Ascending aorta (tissue), 2 donors: ENCODE measurements around the gene ETV7. TPM values are rescaled to one million over a fixed set of nuclear protein-coding genes. Genes with fewer than 3 reads are reported as not detected.

Experiments used
- DNase-seq, 2 donors: peaks; one replicate each; pipeline ENCODE4 v3.0.0-alpha.2; 2019; ENCODE audit warnings: low spot score in 2 of 2
- H3K27ac ChIP-seq, 2 donors: fragments of 200-600 bp; sonication (generic); one replicate each; pipeline ENCODE4 v1.5.1; 2016 to 2017; ENCODE audit warnings: mild to moderate bottlenecking in 1 of 2
- H3K27me3 ChIP-seq: fragments of 200-600 bp; sonication (generic); one replicate; pipeline ENCODE4 v1.5.1; 2017
- H3K36me3 ChIP-seq, 2 donors: fragments of 200-600 bp; sonication (generic); one replicate each; pipeline ENCODE4 v1.5.1; 2016
- H3K4me1 ChIP-seq, 2 donors: fragments of 200-600 bp; sonication (generic); one replicate each; pipeline ENCODE4 v1.5.1; 2016 to 2017; ENCODE audit warnings: mild to moderate bottlenecking in 1 of 2
- H3K4me3 ChIP-seq, 2 donors: fragments of 200-600 bp; sonication (generic); one replicate each; pipeline ENCODE4 v1.5.1; 2016 to 2017; ENCODE audit warnings: mild to moderate bottlenecking in 1 of 2
- H3K9me3 ChIP-seq, 2 donors: fragments of 200-600 bp; sonication (generic); one replicate each; pipeline ENCODE4 v1.5.1; 2016
- CTCF ChIP-seq, 3 experiments: fragments of 200-600 bp in 2 of 3; fragments of 450-650 bp in 1 of 3; sonication (generic) in 2 of 3; IDR thresholded peaks; one replicate each; pipeline ENCODE4 v1.5.1; 2016 to 2019; ENCODE audit warnings: antibody characterized with exemption in 3 of 3, mild to moderate bottlenecking in 1 of 3, moderate library complexity in 1 of 3
- intact Hi-C: fragments of 100-400 bp; cut with DNase I; formaldehyde crosslinking; loops from one replicate; pipeline ENCODE4 v1.15.1; 2023
- total RNA-seq: library from RNA; depleted of rRNA; stranded (reverse); fragments of >200 nt; gene quantifications from one replicate; pipeline ENCODE4 v1.1.0, GENCODE V29; 2016

Gene ETV7
- total RNA-seq, 1 donor from 2014 or later, result not detected

GRCh38 chr6:36362551-36363370 is 24.7 kb downstream of the ETV7 start:
- H3K36me3 ChIP-seq, result no peaks in the 10 kb centered on the region
- no peak overlapping the region for H3K27ac ChIP-seq
- no peaks in the 10 kb centered on the region for H3K9me3 ChIP-seq
- H3K4me1 ChIP-seq, result peaks cover 0 to 27% of the 10 kb centered on the region in 2 donors
- H3K4me3 ChIP-seq, result no peak overlapping the region
- DNase-seq, result no peak
- no peak for TF ChIP-seq CTCF (IDR thresholded peaks at IDR 0.05)
- intact Hi-C loops, result loop anchor here (5.0 kb wide), 3 partner anchors 165 to 335 kb away; partner anchors contain the start of genes BRPF3 and MAPK14
- H3K27me3 ChIP-seq, result no peaks in the 10 kb centered on the region

DNA sequence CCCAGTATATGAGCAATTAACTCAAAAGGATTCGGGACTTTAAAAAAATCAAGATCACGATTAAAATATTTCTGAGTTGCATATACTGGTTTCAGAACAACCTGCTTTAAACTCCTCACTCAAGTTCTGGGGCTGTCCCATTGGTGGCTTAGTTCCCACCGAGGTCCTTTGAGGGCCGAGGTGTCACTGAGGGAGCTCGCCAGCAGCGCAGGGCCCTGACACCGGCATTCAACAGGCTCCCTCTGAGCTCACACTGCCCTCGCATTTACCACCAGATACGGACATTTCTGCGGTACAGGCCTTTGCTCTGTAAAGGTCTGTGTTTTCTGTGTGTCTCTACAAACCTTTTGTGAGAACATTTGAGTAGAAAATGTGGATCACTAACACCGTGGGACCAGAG is 26.4 kb downstream of the ETV7 start:
- no peak for DNase-seq
- Histone ChIP-seq H3K36me3 (no peaks in the 10 kb centered on the region), H3K9me3 (no peaks in the 10 kb centered on the region), H3K4me3 (no peak overlapping the region), H3K27me3 (no peaks in the 10 kb centered on the region), H3K27ac (no peak overlapping the region), H3K4me1 (peaks cover 0 to 27% of the 10 kb centered on the region in 2 donors)
- no peak for TF ChIP-seq CTCF (IDR thresholded peaks at IDR 0.05)
- intact Hi-C loops, result loop anchor here (5.0 kb wide), 3 partner anchors 164 to 334 kb away; partner anchors contain the start of genes BRPF3 and MAPK14

DNA sequence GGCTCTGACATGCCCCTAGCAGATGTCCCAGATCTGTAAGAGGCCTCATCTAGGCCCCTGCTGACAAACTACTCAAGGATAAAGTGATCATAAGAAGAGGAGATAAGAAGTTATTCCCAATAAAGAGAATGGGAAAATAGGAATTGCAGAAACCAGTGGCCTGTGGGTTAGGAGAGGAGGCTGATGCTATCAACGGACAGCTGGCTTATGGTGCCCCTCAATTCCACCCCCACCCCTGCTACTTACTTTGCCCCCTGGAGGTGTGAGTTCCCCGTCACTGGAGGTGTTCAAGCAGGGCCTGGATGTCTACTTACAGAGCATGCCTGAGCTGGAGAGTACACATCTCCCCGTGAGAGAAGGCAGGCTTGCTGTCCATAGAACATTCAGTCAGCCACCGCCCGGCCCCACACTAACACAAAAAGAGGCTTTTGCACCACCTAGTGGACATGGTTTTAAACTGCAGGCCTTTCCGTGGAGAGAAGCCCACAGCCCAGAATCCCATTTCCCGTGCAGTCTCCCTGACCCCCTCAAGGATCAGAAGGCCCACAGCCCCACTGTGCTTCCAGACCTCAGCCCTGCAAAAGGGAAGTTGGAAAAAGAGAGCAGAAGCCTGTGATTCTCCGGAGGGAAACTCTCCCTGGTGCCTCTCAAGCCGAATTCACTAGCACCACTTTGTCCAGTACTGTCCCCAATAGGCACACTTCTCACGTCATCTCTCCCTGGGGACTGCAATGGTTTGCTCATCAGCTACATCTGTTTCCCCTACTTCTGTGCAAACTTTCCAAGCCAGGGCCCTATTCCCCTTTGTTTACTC is 27.0 kb downstream of the ETV7 start:
- peak in 1 of 2 donors; percentile 88 for DNase-seq
- Histone ChIP-seq H3K4me1 (peaks cover 0 to 27% of the 10 kb centered on the region in 2 donors), H3K36me3 (no peaks in the 10 kb centered on the region), H3K4me3 (no peak overlapping the region), H3K27me3 (no peaks in the 10 kb centered on the region), H3K9me3 (no peaks in the 10 kb centered on the region), H3K27ac (peak overlapping the region; percentile 49 to 59)
- intact Hi-C loops, result loop anchor here (1.0 to 5.0 kb wide), 5 partner anchors 19 to 333 kb away; partner anchors contain the start of genes BRPF3 and MAPK14
- peak; percentile 83 to 93 (median 91) for TF ChIP-seq CTCF (IDR thresholded peaks at IDR 0.05)

DNA sequence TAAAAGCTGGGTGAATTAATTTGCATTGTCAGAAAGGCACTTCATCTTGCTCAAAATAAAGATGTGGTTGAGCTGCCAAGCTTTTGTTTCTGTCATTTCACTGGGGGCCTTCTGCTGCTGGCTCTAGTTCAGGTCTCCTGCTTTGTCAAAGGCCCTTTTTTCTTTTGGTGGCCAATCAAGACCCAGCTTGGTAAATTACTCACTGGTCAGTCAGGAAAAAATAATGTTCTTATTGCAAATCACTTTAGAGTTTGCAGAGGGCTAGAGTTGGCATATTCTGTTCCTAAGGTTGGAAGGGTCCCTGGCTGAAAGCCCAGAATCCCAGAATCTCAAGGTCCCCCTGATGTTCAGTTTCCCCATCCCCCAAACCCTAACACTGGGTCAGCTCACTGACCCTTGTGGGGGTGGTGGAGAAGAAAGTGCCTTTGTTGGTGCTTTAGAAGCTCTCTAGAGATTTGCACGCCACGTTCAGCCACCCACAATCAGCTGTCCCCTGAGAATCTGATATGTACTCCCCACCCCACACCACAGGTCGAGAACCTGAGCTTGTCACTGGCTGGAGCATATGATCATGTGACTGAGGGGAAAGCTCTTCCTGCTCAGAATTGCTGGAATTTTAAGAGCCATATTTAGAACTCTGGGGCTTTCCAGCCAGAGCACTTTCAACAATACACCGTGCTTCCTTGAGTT is 29.1 kb downstream of the ETV7 start:
- Histone ChIP-seq H3K4me3 (no peak overlapping the region), H3K36me3 (no peaks in the 10 kb centered on the region), H3K4me1 (peaks cover 0 to 27% of the 10 kb centered on the region in 2 donors), H3K27me3 (no peaks in the 10 kb centered on the region), H3K27ac (peak overlapping the region; percentile 59 to 81), H3K9me3 (no peaks in the 10 kb centered on the region)
- intact Hi-C loops, result no loop called here
- DNase-seq, result peak in 1 of 2 donors; percentile 79
- TF ChIP-seq CTCF (IDR thresholded peaks at IDR 0.05), result no peak

DNA sequence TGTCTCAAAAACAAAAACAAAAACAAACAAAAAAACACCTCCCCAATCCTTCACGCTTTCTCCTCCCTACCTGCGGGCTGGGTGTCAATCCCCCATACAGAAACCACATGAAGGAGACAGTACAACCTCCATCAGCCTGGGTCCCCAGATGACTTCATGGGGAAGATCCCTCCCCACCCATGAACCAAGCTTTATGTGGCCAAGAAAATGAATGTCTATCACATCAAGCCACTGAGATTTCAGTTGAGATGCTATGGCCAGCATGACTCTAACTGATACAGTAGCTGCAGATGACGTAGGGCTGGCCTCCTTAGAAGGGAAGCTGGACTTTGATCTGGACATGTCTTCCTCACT is 29.6 kb downstream of the ETV7 start:
- Histone ChIP-seq H3K36me3 (no peaks in the 10 kb centered on the region), H3K4me3 (no peak overlapping the region), H3K9me3 (no peaks in the 10 kb centered on the region), H3K4me1 (peaks cover 0 to 27% of the 10 kb centered on the region in 2 donors), H3K27ac (peak overlapping the region; percentile 59 to 81), H3K27me3 (no peaks in the 10 kb centered on the region)
- no peak for DNase-seq
- TF ChIP-seq CTCF (IDR thresholded peaks at IDR 0.05), result no peak
- intact Hi-C loops, result no loop called here
